ENCODE results near the gene FHAD1. TPM values are rescaled to one million over a fixed set of nuclear protein-coding genes. Genes with fewer than 3 reads are reported as not detected.

The FHAD1 gene
- total RNA-seq, 1 experiment from 2014 or later = 1.9 TPM

DNA sequence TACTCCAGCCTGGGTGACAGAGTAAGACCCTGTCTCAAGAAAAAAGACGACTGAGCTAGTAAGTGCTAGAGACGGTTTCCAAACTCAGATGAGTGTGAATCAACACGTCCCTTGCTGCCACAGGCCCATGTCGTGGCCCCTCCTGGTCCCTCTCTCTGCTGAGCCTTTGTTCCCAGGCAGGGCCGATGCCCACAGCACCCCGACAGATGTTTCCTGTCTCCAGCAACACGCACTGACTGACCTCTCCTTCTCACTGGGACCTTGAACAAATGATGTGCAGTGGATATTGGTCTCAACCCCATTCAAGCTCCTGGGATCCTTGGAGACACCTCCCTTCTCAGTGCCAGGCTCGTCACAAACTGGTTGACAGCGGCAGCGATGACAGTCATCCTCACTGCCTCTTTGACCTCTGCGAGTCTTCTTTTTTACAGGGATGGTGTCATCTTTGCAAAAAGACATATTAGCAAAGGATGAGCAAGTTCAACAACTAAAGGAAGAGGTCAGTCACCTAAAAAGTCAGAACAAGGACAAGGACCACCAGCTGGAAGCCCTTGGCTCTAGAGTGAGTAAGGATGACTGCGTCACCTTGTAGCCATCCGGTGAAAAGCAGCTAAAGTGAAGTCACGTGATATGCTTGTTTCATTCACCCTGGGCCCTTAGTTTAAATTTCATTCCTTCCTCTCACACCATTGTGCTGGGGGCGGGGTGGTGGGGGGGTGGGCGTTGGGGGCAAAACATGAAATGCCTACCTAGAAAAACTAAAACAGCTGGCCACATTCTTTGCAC, 65.8 kb downstream of the FHAD1 start:
- H3K4me1 Mint-ChIP-seq = peaks cover 14 to 16% of the 10 kb centered on the region in 2 experiments
- Histone ChIP-seq H3K9me3 (ENCODE audit: control insufficient read depth, low read depth, low read length) (no peaks in the 10 kb centered on the region), H2AFZ (ENCODE audit: low read length) (no peak overlapping the region), H2BK15ac (ENCODE audit: low read depth, low read length) (no peak overlapping the region), H4K8ac (replicated peaks; ENCODE audit: insufficient read length, low read depth, low read length) (no peak overlapping the region), H3K18ac (ENCODE audit: insufficient read length, low read depth, low read length) (no peak overlapping the region), H3K14ac (ENCODE audit: insufficient read depth, low read length) (no peak overlapping the region; the same call in 1 of the 2 replicates), H3T11ph (ENCODE audit: low read length) (no peak overlapping the region), H3K79me2 (ENCODE audit: insufficient read depth, low read length) (no peaks in the 10 kb centered on the region), H3K79me1 (ENCODE audit: insufficient read depth, low read depth, low read length, poor library complexity, severe bottlenecking) (no peaks in the 10 kb centered on the region), H3K27ac (ENCODE audit: insufficient read length, low read depth, low read length) (no peak overlapping the region), H3K23ac (ENCODE audit: insufficient read length, low read depth, low read length) (no peak overlapping the region), H2BK120ac (ENCODE audit: low read depth, low read length, poor library complexity, severe bottlenecking) (no peak overlapping the region), H3K23me2 (ENCODE audit: insufficient read length, low read depth, low read length, poor library complexity, severe bottlenecking) (no peaks in the 10 kb centered on the region), H4K5ac (ENCODE audit: insufficient read length, low read depth, low read length) (no peak overlapping the region), H3K4ac (ENCODE audit: low read depth, low read length) (no peak overlapping the region), H2BK12ac (ENCODE audit: insufficient read length, low read depth, low read length) (no peak overlapping the region), H2BK20ac (ENCODE audit: low read depth, low read length, poor library complexity, severe bottlenecking) (no peak overlapping the region), H3K9ac (ENCODE audit: extremely low read depth, insufficient read length, low read length) (no peak overlapping the region), H2BK5ac (ENCODE audit: insufficient read length, low read length) (no peak overlapping the region), H3K27me3 (ENCODE audit: insufficient read depth, low read length) (no peaks in the 10 kb centered on the region), H2AK5ac (ENCODE audit: insufficient read length, low read length) (no peak overlapping the region), H4K91ac (ENCODE audit: insufficient read length, low read depth, low read length) (no peak overlapping the region), H3K56ac (ENCODE audit: insufficient read length, low read depth, low read length) (no peak overlapping the region), H3K4me2 (ENCODE audit: insufficient read depth, insufficient read length, low read length) (no peak overlapping the region), H4K20me1 (ENCODE audit: control insufficient read depth, insufficient read depth, insufficient read length) (no peaks in the 10 kb centered on the region), H3K4me1 (ENCODE audit: insufficient read depth, low read length) (no peaks in the 10 kb centered on the region; the same call in 1 of the 2 replicates)
- no peak overlapping the region for H3K27ac Mint-ChIP-seq
- no peak for DNase-seq
- no peak overlapping the region for H3K4me3 Mint-ChIP-seq
- peaks cover 16% of the 10 kb centered on the region for H3K27me3 Mint-ChIP-seq (ENCODE audit: low read depth)
- H3K36me3 Mint-ChIP-seq (ENCODE audit: insufficient read depth in 1 of 3, low read depth in 3 of 3) = no peaks in the 10 kb centered on the region; a peak in 1 of 7 replicates
- no peaks in the 10 kb centered on the region; a peak in 1 of 5 replicates for H3K9me3 Mint-ChIP-seq
- no peak for TF ChIP-seq CTCF (conservative IDR thresholded peaks at IDR 0.05)
- WGBS (ENCODE audit: extremely low coverage, insufficient read length, low lambda C conversion rate) = no CpG with 5 or more reads among the region's 16 CpGs
